AG20443 (cell line): ENCODE measurements around the gene MYH4.
A peak's percentile ranks its signal among the peaks of the same experiment; 100 is the strongest.

Experiments
- DNase-seq: peaks from one replicate; pipeline ENCODE4 v3.0.0; 2012; ENCODE audit warnings: low spot score, mixed read lengths

MYH4 gene

GRCh38 chr17:10469459-10469858 is at the start of gene MYH4:
Gene MYH4, minus strand, starts transcription at chr17:10469559. Its CDS starts 2,814 bp downstream, at chr17:10466745.
- no peak for DNase-seq

GRCh38 chr17:10518271-10519037 is 49.1 kb upstream of the MYH4 start, which contains the start of gene MYH1:
Gene MYH1, minus strand, starts transcription at chr17:10518542. Its CDS starts 1,900 bp downstream, at chr17:10516642.
- no peak for DNase-seq

GRCh38 chr17:10516638-10517037 is 47.3 kb upstream of the MYH4 start:
- DNase-seq = no peak

GRCh38 chr17:10516065-10516464 is 46.7 kb upstream of the MYH4 start:
- no peak for DNase-seq

GRCh38 chr17:10513299-10514067 is 44.1 kb upstream of the MYH4 start:
- peak; percentile 82 for DNase-seq

GRCh38 chr17:10512856-10513255 is 43.5 kb upstream of the MYH4 start:
- DNase-seq = no peak

GRCh38 chr17:10499950-10500349 is 30.6 kb upstream of the MYH4 start:
- no peak for DNase-seq

GRCh38 chr17:10492004-10492403 is 22.6 kb upstream of the MYH4 start:
- DNase-seq = no peak

GRCh38 chr17:10482252-10482651 is 12.9 kb upstream of the MYH4 start:
- no peak for DNase-seq

GRCh38 chr17:10477701-10478100 is 8.3 kb upstream of the MYH4 start:
- no peak for DNase-seq

GRCh38 chr17:10474536-10474935 is 5.2 kb upstream of the MYH4 start:
- no peak for DNase-seq

GRCh38 chr17:10471858-10472257 is 2.5 kb upstream of the MYH4 start:
- no peak for DNase-seq

GRCh38 chr17:10463402-10463801 is 6.0 kb downstream of the MYH4 start:
- no peak for DNase-seq

GRCh38 chr17:10460062-10460461 is 9.3 kb downstream of the MYH4 start:
- DNase-seq = no peak

GRCh38 chr17:10458701-10459100 is 10.7 kb downstream of the MYH4 start:
- no peak for DNase-seq

GRCh38 chr17:10457952-10458351 is 11.4 kb downstream of the MYH4 start:
- no peak for DNase-seq

GRCh38 chr17:10447026-10447931 is 22.1 kb downstream of the MYH4 start:
- DNase-seq = no peak

GRCh38 chr17:10439816-10440215 is 29.5 kb downstream of the MYH4 start:
- DNase-seq = no peak

- peak; percentile 27 for DNase-seq
Measured at GRCh38 chr17:10435096-10435495, 34.3 kb downstream of the MYH4 start.

- DNase-seq = peak; percentile 40
Measured at GRCh38 chr17:10429421-10430045, 39.8 kb downstream of the MYH4 start.

GRCh38 chr17:10428781-10429180 is 40.6 kb downstream of the MYH4 start:
- no peak for DNase-seq
